Osteocyte (in vitro differentiated cells): Measurements from ENCODE around the gene SLC66A1. TPM values are rescaled to one million over a fixed set of nuclear protein-coding genes. Genes with fewer than 3 reads are reported as not detected.

ENCODE experiments used
- DNase-seq: peaks from one replicate; pipeline ENCODE4 v3.0.0; 2021; ENCODE audit warnings: mixed read lengths; ENCODE audit not compliant: unreplicated experiment; ENCODE audit errors: extremely low spot score
- H3K27ac Mint-ChIP-seq: one replicate; pipeline ENCODE4 v1.8.0; 2021; ENCODE audit warnings: mild to moderate bottlenecking, mixed read lengths; ENCODE audit not compliant: unreplicated experiment
- H3K27me3 Mint-ChIP-seq: one replicate; pipeline ENCODE4 v1.8.0; 2021; ENCODE audit warnings: mixed read lengths; ENCODE audit not compliant: unreplicated experiment
- H3K36me3 Mint-ChIP-seq: one replicate; pipeline ENCODE4 v1.8.0; 2021; ENCODE audit warnings: mixed read lengths; ENCODE audit not compliant: unreplicated experiment
- H3K4me1 Mint-ChIP-seq: one replicate; pipeline ENCODE4 v1.8.0; 2021; ENCODE audit warnings: mixed read lengths; ENCODE audit not compliant: unreplicated experiment
- H3K4me3 Mint-ChIP-seq: one replicate; pipeline ENCODE4 v1.8.0; 2021; ENCODE audit warnings: mild to moderate bottlenecking, moderate library complexity, mixed read lengths; ENCODE audit not compliant: unreplicated experiment
- H3K9me3 Mint-ChIP-seq: one replicate; pipeline ENCODE4 v1.8.0; 2021; ENCODE audit warnings: mixed read lengths; ENCODE audit not compliant: unreplicated experiment
- total RNA-seq: library from RNA; stranded (reverse); gene quantifications from 2 replicates; pipeline ENCODE4 v1.2.1, GENCODE V29; 2021
- TF ChIP-seq, protein P1 (sequence below): fragments of 200-600 bp; sonication (generic); IDR thresholded peaks from 2 replicates; pipeline ENCODE4 v1.5.0; 2021; ENCODE audit warnings: antibody characterized with exemption, mild to moderate bottlenecking, moderate library complexity

Gene SLC66A1
- total RNA-seq, 1 donor from 2014 or later, result 25.8 TPM

DNA sequence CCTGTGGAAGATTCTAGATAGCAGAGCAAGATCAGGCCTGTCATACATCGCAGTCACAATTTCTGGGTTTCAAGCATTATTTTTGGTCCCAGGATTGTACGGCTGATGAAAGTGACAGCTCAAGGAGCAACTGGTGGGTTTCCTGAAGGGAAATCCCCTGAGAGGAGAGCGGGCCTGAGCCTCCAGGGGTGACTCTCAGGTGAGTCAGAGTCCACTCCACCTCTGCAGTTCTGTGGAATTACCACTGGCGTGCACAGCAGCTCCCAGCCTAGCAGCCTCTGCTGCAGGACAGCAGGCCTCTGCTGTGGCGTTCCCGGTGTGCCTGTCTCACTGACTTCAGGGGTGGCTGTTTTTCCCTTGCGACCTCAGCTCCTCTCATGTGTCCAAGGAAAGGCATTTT lies 24.4 kb downstream of the SLC66A1 start:
- TF ChIP-seq, protein P1, sequence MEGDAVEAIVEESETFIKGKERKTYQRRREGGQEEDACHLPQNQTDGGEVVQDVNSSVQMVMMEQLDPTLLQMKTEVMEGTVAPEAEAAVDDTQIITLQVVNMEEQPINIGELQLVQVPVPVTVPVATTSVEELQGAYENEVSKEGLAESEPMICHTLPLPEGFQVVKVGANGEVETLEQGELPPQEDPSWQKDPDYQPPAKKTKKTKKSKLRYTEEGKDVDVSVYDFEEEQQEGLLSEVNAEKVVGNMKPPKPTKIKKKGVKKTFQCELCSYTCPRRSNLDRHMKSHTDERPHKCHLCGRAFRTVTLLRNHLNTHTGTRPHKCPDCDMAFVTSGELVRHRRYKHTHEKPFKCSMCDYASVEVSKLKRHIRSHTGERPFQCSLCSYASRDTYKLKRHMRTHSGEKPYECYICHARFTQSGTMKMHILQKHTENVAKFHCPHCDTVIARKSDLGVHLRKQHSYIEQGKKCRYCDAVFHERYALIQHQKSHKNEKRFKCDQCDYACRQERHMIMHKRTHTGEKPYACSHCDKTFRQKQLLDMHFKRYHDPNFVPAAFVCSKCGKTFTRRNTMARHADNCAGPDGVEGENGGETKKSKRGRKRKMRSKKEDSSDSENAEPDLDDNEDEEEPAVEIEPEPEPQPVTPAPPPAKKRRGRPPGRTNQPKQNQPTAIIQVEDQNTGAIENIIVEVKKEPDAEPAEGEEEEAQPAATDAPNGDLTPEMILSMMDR, result no peak
- no peaks in the 10 kb centered on the region for H3K27me3 Mint-ChIP-seq
- peaks cover 13% of the 10 kb centered on the region for H3K36me3 Mint-ChIP-seq
- H3K4me1 Mint-ChIP-seq, result peaks cover 14% of the 10 kb centered on the region
- H3K9me3 Mint-ChIP-seq, result no peaks in the 10 kb centered on the region
- DNase-seq, result no peak
- H3K27ac Mint-ChIP-seq, result no peak overlapping the region
- no peak overlapping the region for H3K4me3 Mint-ChIP-seq

DNA sequence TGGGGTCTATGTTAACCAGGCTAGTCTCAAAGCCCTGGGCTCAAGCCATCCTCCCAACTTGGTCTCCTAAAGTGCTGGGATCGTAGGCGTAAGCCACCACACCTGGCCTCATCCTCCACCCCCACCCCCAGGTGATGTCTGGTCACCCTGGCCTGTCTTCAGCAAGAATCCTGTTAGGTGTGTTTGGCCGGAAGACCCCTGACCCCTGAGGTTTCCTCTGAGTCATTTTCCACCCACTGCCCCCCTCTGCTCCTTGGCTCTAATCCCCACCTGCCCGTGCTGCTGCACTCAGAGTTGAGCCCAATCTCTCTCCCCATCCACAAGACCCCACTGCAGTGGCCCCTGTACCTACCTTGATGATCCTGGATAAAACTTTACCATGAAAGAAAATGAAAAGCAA lies 25.2 kb downstream of the SLC66A1 start:
- Mint-ChIP-seq H3K9me3 (no peaks in the 10 kb centered on the region), H3K36me3 (peaks cover 13% of the 10 kb centered on the region), H3K27me3 (no peaks in the 10 kb centered on the region), H3K4me3 (no peak overlapping the region), H3K27ac (no peak overlapping the region), H3K4me1 (peaks cover 15% of the 10 kb centered on the region)
- TF ChIP-seq, protein P1, result no peak
- no peak for DNase-seq

DNA sequence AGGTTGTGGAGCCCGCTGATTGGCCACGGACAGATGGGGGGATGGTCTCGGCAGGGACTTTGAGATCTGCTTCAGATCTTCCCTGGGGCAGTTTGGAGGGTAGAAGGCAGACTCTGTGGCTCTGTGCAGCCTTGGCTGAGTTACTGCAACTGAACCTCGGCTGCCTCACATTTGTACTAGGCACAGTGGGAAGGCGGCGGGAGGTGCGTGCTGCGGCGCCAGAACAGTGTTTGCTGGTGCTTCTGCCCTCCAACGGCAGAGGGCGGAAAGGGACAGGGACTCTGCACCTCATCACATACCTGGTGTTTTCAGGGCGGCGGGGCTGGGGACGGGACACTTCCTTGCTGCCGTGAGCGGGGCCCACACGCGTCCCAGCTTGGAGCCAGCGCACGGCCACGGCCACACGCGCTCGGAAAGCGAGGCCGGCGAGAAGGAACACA lies 26.2 kb downstream of the SLC66A1 start:
- H3K27ac Mint-ChIP-seq, result peak overlapping the region; percentile 12
- H3K36me3 Mint-ChIP-seq, result peaks cover 17% of the 10 kb centered on the region
- H3K27me3 Mint-ChIP-seq, result no peaks in the 10 kb centered on the region
- TF ChIP-seq, protein P1, result no peak
- H3K4me1 Mint-ChIP-seq, result peaks cover 15% of the 10 kb centered on the region
- no peaks in the 10 kb centered on the region for H3K9me3 Mint-ChIP-seq
- no peak for DNase-seq
- no peak overlapping the region for H3K4me3 Mint-ChIP-seq

DNA sequence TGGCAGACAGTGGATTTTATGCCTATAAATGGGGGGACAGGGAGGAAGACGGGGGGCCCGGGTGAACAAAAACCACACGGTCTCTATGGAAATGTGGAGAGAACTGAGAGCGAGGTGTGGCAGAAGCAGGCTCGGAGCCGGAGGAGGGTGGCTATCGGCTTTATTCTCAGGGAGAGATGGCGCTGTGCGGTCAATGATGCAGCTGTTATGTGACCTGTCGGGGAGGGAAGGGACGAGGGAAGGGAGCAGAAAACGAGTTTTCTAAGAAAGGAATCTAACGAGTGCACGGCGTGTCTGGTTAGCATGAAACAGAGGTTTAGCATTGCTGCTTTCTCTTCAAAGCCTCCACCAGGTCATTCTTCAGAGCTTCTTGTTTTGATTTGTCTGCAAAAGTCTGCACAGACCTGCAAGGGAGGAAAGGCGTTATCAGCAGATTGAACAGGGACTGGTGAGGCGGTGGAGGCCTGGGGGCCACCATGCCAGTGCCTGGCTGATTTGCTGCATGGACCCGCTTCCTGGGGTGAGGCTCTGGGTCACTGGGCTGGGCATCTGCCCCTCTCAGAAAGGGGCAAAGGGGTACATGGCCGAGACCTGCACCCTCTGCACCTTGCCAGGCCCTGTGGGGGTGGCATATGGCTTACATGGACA lies 27.2 kb downstream of the SLC66A1 start:
- Mint-ChIP-seq H3K27ac (no peak overlapping the region), H3K27me3 (no peaks in the 10 kb centered on the region), H3K4me3 (no peak overlapping the region), H3K4me1 (peaks cover 15% of the 10 kb centered on the region), H3K9me3 (no peaks in the 10 kb centered on the region), H3K36me3 (peaks cover 19% of the 10 kb centered on the region)
- no peak for DNase-seq
- TF ChIP-seq, protein P1, result no peak

DNA sequence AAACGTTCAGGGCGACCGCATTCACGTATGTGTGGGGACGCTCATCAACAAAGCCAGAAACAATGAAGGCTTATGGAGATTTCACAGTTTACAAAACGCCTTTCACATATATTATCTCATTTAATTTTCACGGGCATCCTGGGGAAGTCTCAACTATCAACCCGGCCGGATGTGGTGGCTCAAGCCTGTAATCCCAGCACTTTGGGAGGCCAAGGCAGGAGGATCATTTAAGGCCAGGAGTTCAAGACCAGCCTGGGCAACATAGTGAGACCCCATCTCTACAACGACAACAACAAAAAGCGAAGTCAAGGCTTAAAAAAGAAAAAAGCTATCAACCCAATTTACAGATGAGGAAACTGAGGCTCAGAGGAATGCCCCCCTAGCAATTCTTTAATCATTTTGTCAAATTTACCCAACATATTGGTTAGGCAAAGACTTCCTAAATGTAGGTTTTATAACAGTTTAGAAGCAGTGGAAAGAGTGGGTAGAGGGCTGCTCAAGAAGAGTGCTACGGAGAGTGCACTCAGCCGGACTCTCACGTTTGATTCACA lies 28.3 kb downstream of the SLC66A1 start:
- no peaks in the 10 kb centered on the region for H3K27me3 Mint-ChIP-seq
- H3K36me3 Mint-ChIP-seq, result peaks cover 27% of the 10 kb centered on the region
- H3K4me1 Mint-ChIP-seq, result peaks cover 15% of the 10 kb centered on the region
- no peak for DNase-seq
- TF ChIP-seq, protein P1, result no peak
- H3K27ac Mint-ChIP-seq, result no peak overlapping the region
- H3K4me3 Mint-ChIP-seq, result no peak overlapping the region
- no peaks in the 10 kb centered on the region for H3K9me3 Mint-ChIP-seq
